Astrocyte (in vitro differentiated cells and primary cell): ENCODE results near the gene RTKN. TPM values are rescaled to one million over a fixed set of nuclear protein-coding genes. Genes with fewer than 3 reads are reported as not detected.

Source experiments
- DNase-seq: peaks from one replicate; pipeline ENCODE4 v3.0.0-alpha.2; 2010; ENCODE audit warnings: low read depth
- FAIRE-seq: peaks from 2 replicates; lab custom pipeline; 2011; peaks lifted over from hg19 to GRCh38; lab: Jason Lieb, UNC
- H2AFZ ChIP-seq: 2 replicates; pipeline ENCODE4 v1.6.0; 2012; ENCODE audit warnings: low read depth, low read length, inconsistent platforms
- H3K27ac ChIP-seq: 2 replicates; pipeline ENCODE4 v1.5.1; 2011; ENCODE audit warnings: low read depth, low read length, inconsistent platforms
- H3K27me3 ChIP-seq: 2 replicates; pipeline ENCODE4 v1.6.0; 2011; ENCODE audit warnings: low read length, inconsistent platforms; ENCODE audit not compliant: insufficient read depth
- H3K36me3 ChIP-seq: 2 replicates; pipeline ENCODE4 v1.5.1; 2011; ENCODE audit warnings: low read length, inconsistent platforms; ENCODE audit not compliant: insufficient read depth
- H3K4me1 ChIP-seq: 2 replicates; pipeline ENCODE4 v1.5.1; 2011; ENCODE audit warnings: low read length, inconsistent platforms; ENCODE audit not compliant: insufficient read depth
- H3K4me2 ChIP-seq: 2 replicates; pipeline ENCODE4 v1.6.0; 2012; ENCODE audit warnings: low read length, inconsistent platforms
- H3K4me3 ChIP-seq: 2 replicates; pipeline ENCODE4 v1.5.1; 2011; ENCODE audit warnings: low read depth, mild to moderate bottlenecking, low read length, inconsistent platforms; ENCODE audit not compliant: insufficient read depth
- H3K79me2 ChIP-seq: 2 replicates; pipeline ENCODE4 v1.6.0; 2012; ENCODE audit warnings: mild to moderate bottlenecking, low read length, inconsistent platforms; ENCODE audit not compliant: insufficient read depth
- H3K9ac ChIP-seq: 2 replicates; pipeline ENCODE4 v1.6.0; 2012; ENCODE audit warnings: mild to moderate bottlenecking, low read length, inconsistent platforms
- H3K9me3 ChIP-seq: 2 replicates; pipeline ENCODE4 v1.5.1; 2012; ENCODE audit warnings: low read depth, mild to moderate bottlenecking, low read length, inconsistent platforms; ENCODE audit not compliant: insufficient read depth
- H4K20me1 ChIP-seq: 2 replicates; pipeline ENCODE4 v1.6.0; 2012; ENCODE audit warnings: low read length, inconsistent platforms; ENCODE audit not compliant: insufficient read depth
- H3K27ac Mint-ChIP-seq: one replicate; pipeline ENCODE4 v1.8.0; 2021; ENCODE audit warnings: mild to moderate bottlenecking, mixed read lengths; ENCODE audit not compliant: unreplicated experiment
- H3K27me3 Mint-ChIP-seq: one replicate; pipeline ENCODE4 v1.8.0; 2021; ENCODE audit warnings: low read depth, mixed read lengths; ENCODE audit not compliant: unreplicated experiment
- H3K36me3 Mint-ChIP-seq: one replicate; pipeline ENCODE4 v1.8.0; 2021; ENCODE audit warnings: low read depth, mixed read lengths; ENCODE audit not compliant: unreplicated experiment
- H3K4me1 Mint-ChIP-seq: one replicate; pipeline ENCODE4 v1.8.0; 2021; ENCODE audit warnings: low read depth, mixed read lengths; ENCODE audit not compliant: unreplicated experiment
- H3K4me3 Mint-ChIP-seq: one replicate; pipeline ENCODE4 v1.8.0; 2021; ENCODE audit warnings: mild to moderate bottlenecking, moderate library complexity, mixed read lengths; ENCODE audit not compliant: unreplicated experiment
- H3K9me3 Mint-ChIP-seq: one replicate; pipeline ENCODE4 v1.8.0; 2021; ENCODE audit warnings: mild to moderate bottlenecking, mixed read lengths; ENCODE audit not compliant: unreplicated experiment
- CTCF ChIP-seq: IDR thresholded peaks from 2 replicates; pipeline ENCODE4 v1.5.1; 2011; ENCODE audit warnings: low read depth, mild to moderate bottlenecking, inconsistent platforms, low read length, moderate library complexity; ENCODE audit not compliant: insufficient read depth
- EZH2 ChIP-seq: IDR thresholded peaks from 2 replicates; pipeline ENCODE4 v1.6.1; 2012; ENCODE audit warnings: mild to moderate bottlenecking, low read length, inconsistent platforms; ENCODE audit not compliant: insufficient read depth
- total RNA-seq: library from RNA; stranded (reverse); gene quantifications from 2 replicates; pipeline ENCODE4 v1.2.1, GENCODE V29; 2021

Gene RTKN
- total RNA-seq, 1 donor from 2014 or later = 41.6 TPM

GRCh38 chr2:74413001-74413698 is 28.6 kb downstream of the RTKN start:
- peaks cover 26% of the 10 kb centered on the region for H3K27me3 Mint-ChIP-seq
- H3K4me3 ChIP-seq = no peak overlapping the region
- H2AFZ ChIP-seq = no peak overlapping the region
- H3K79me2 ChIP-seq = no peaks in the 10 kb centered on the region
- no peak for TF ChIP-seq CTCF
- no peak for TF ChIP-seq EZH2
- H3K36me3 ChIP-seq = no peaks in the 10 kb centered on the region
- H3K9ac ChIP-seq = no peak overlapping the region
- no peak overlapping the region for H3K27ac ChIP-seq
- no peaks in the 10 kb centered on the region for H4K20me1 ChIP-seq
- H3K9me3 ChIP-seq = no peaks in the 10 kb centered on the region
- peaks cover 14% of the 10 kb centered on the region for H3K4me1 ChIP-seq
- H3K9me3 Mint-ChIP-seq = peaks cover 2% of the 10 kb centered on the region
- peaks cover 3% of the 10 kb centered on the region for H3K4me1 Mint-ChIP-seq
- no peak for DNase-seq
- no peak overlapping the region for H3K4me3 Mint-ChIP-seq
- no peak overlapping the region for H3K4me2 ChIP-seq
- no peak for FAIRE-seq
- H3K27ac Mint-ChIP-seq = no peak overlapping the region
- H3K27me3 ChIP-seq = peaks cover 8% of the 10 kb centered on the region
- H3K36me3 Mint-ChIP-seq = no peaks in the 10 kb centered on the region

GRCh38 chr2:74407682-74408081 is 34.1 kb downstream of the RTKN start:
- Histone ChIP-seq H2AFZ (no peak overlapping the region), H4K20me1 (no peaks in the 10 kb centered on the region), H3K36me3 (no peaks in the 10 kb centered on the region), H3K4me2 (no peak overlapping the region), H3K79me2 (no peaks in the 10 kb centered on the region), H3K27ac (no peak overlapping the region), H3K4me3 (no peak overlapping the region), H3K9ac (no peak overlapping the region), H3K9me3 (no peaks in the 10 kb centered on the region), H3K27me3 (no peaks in the 10 kb centered on the region), H3K4me1 (peaks cover 10% of the 10 kb centered on the region)
- H3K4me1 Mint-ChIP-seq = peaks cover 15% of the 10 kb centered on the region
- H3K27me3 Mint-ChIP-seq = peaks cover 11% of the 10 kb centered on the region
- DNase-seq (no peak), FAIRE-seq (no peak)
- peaks cover 3% of the 10 kb centered on the region for H3K9me3 Mint-ChIP-seq
- H3K27ac Mint-ChIP-seq = no peak overlapping the region
- no peak overlapping the region for H3K4me3 Mint-ChIP-seq
- TF ChIP-seq EZH2 (no peak), CTCF (no peak)
- H3K36me3 Mint-ChIP-seq = no peaks in the 10 kb centered on the region

- H3K27ac Mint-ChIP-seq = no peak overlapping the region
- FAIRE-seq (no peak), DNase-seq (no peak)
Measured at GRCh38 chr2:74406035-74406434, 35.7 kb downstream of the RTKN start.

More at GRCh38 chr2:74406035-74406434, 35.7 kb downstream of the RTKN start:
- TF ChIP-seq EZH2 = no peak
- Histone ChIP-seq H3K27ac (no peak overlapping the region), H3K9me3 (no peaks in the 10 kb centered on the region), H2AFZ (no peak overlapping the region), H3K4me2 (peak overlapping the region; percentile 6), H3K4me3 (no peak overlapping the region), H3K9ac (no peak overlapping the region), H3K4me1 (peaks cover 10% of the 10 kb centered on the region), H3K27me3 (no peaks in the 10 kb centered on the region), H3K79me2 (no peaks in the 10 kb centered on the region), H3K36me3 (no peaks in the 10 kb centered on the region), H4K20me1 (no peaks in the 10 kb centered on the region)
- no peak overlapping the region for H3K4me3 Mint-ChIP-seq
- H3K36me3 Mint-ChIP-seq = no peaks in the 10 kb centered on the region
- peaks cover 15% of the 10 kb centered on the region for H3K4me1 Mint-ChIP-seq
- peaks cover 3% of the 10 kb centered on the region for H3K9me3 Mint-ChIP-seq
- H3K27me3 Mint-ChIP-seq = peaks cover 7% of the 10 kb centered on the region
